ENCODE data around the gene DLG1. TPM values are rescaled to one million over a fixed set of nuclear protein-coding genes. Genes with fewer than 3 reads are reported as not detected.

DLG1 gene
- total and polyA plus RNA-seq, 12 donors: 14.1 to 74.6 (median 58.4) TPM

- WGBS, 4 donors: 86 to 87% (median 87%) methylated on average over 6 of the region's 6 CpGs
- Histone ChIP-seq H3K4me3 (no peak overlapping the region), H3K36me3 (replicated peaks in 1 of 2) (no peaks in the 10 kb centered on the region), H3K4me1 (replicated peaks in 1 of 2) (no peaks in the 10 kb centered on the region), H3K9me3 (replicated peaks in 1 of 3) (no peaks in the 10 kb centered on the region), H3K27ac (no peak overlapping the region), H3K27me3 (no peaks in the 10 kb centered on the region)
- intact Hi-C loops (cut with DNase I): no loop called here
- no peak for DNase-seq
- TF ChIP-seq CTCF (IDR thresholded peaks at IDR 0.05) (no peak), POLR2A (IDR thresholded peaks at IDR 0.05) (no peak)
Observed at GRCh38 chr3:197338586-197338985, 40.2 kb upstream of the DLG1 start.

- no peaks in the 10 kb centered on the region for H3K27me3 ChIP-seq
- no peak for DNase-seq
- H3K4me1 ChIP-seq (replicated peaks in 1 of 2): no peaks in the 10 kb centered on the region
- 87 to 96% (median 93%) methylated on average over 4 of the region's 4 CpGs for WGBS, 4 donors
- no peak overlapping the region for H3K4me3 ChIP-seq
- TF ChIP-seq CTCF (IDR thresholded peaks at IDR 0.05) (no peak), POLR2A (IDR thresholded peaks at IDR 0.05) (no peak)
- no peaks in the 10 kb centered on the region for H3K36me3 ChIP-seq (replicated peaks in 1 of 2)
- H3K9me3 ChIP-seq (replicated peaks in 1 of 3): no peaks in the 10 kb centered on the region
- no peak overlapping the region for H3K27ac ChIP-seq
- intact Hi-C loops (cut with DNase I): no loop called here
Observed at GRCh38 chr3:197337656-197338055, 39.2 kb upstream of the DLG1 start.

GRCh38 chr3:197337214-197337613 lies 38.8 kb upstream of the DLG1 start:
- TF ChIP-seq CTCF (IDR thresholded peaks at IDR 0.05) (no peak), POLR2A (IDR thresholded peaks at IDR 0.05) (no peak)
- 89 to 97% (median 95%) methylated on average over 5 of the region's 5 CpGs for WGBS, 4 donors
- DNase-seq: no peak
- no peaks in the 10 kb centered on the region for H3K9me3 ChIP-seq (replicated peaks in 1 of 3)
- no peaks in the 10 kb centered on the region for H3K4me1 ChIP-seq (replicated peaks in 1 of 2)
- no peaks in the 10 kb centered on the region for H3K27me3 ChIP-seq
- intact Hi-C loops (cut with DNase I): no loop called here
- no peak overlapping the region for H3K4me3 ChIP-seq
- no peak overlapping the region for H3K27ac ChIP-seq
- H3K36me3 ChIP-seq (replicated peaks in 1 of 2): no peaks in the 10 kb centered on the region

- Histone ChIP-seq H3K9me3 (replicated peaks in 1 of 3) (no peaks in the 10 kb centered on the region), H3K4me3 (no peak overlapping the region), H3K27ac (no peak overlapping the region), H3K36me3 (replicated peaks in 1 of 2) (no peaks in the 10 kb centered on the region), H3K4me1 (replicated peaks in 1 of 2) (no peaks in the 10 kb centered on the region), H3K27me3 (no peaks in the 10 kb centered on the region)
- intact Hi-C loops (cut with DNase I): no loop called here
- no peak for DNase-seq
- WGBS, 4 donors: 73 to 81% (median 78%) methylated on average over 4 of the region's 4 CpGs
- TF ChIP-seq POLR2A (IDR thresholded peaks at IDR 0.05) (no peak), CTCF (IDR thresholded peaks at IDR 0.05) (no peak)
Observed at GRCh38 chr3:197336348-197336747, 37.9 kb upstream of the DLG1 start.

All from adrenal gland (tissue), 12 donors.